Neural progenitor cell (in vitro differentiated cells): ENCODE data around the gene FAM83B. TPM values are rescaled to one million over a fixed set of nuclear protein-coding genes. Genes with fewer than 3 reads are reported as not detected.
A peak's percentile ranks its signal among the peaks of the same experiment; 100 is the strongest.

Source experiments
- DNase-seq: peaks from one replicate; pipeline ENCODE4 v3.0.0-alpha.2; 2016; ENCODE audit warnings: low spot score
- H2AFZ ChIP-seq: fragments of 200-600 bp; sonication (generic); replicated peaks from 2 replicates; pipeline ENCODE4 v1.6.1; 2016; ENCODE audit warnings: antibody characterized with exemption
- H3F3A ChIP-seq: fragments of 200-600 bp; sonication (generic); 2 replicates; pipeline ENCODE4 v1.6.1; 2016; ENCODE audit warnings: antibody characterized with exemption, low read depth
- H3K27ac ChIP-seq: fragments of 200-600 bp; sonication (generic); 2 replicates; pipeline ENCODE4 v1.5.1; 2016; ENCODE audit warnings: mild to moderate bottlenecking
- H3K27me3 ChIP-seq: fragments of 200-600 bp; sonication (generic); 2 replicates; pipeline ENCODE4 v1.6.1; 2016; ENCODE audit warnings: mild to moderate bottlenecking, moderate library complexity
- H3K36me3 ChIP-seq: fragments of 200-600 bp; sonication (generic); 2 replicates; pipeline ENCODE4 v1.5.1; 2016
- H3K4me1 ChIP-seq: fragments of 200-600 bp; sonication (generic); 2 replicates; pipeline ENCODE4 v1.6.1; 2016; ENCODE audit warnings: mixed run types
- H3K4me2 ChIP-seq: fragments of 200-600 bp; sonication (generic); 2 replicates; pipeline ENCODE4 v1.6.1; 2016
- H3K4me3 ChIP-seq: fragments of 200-600 bp; sonication (generic); 2 replicates; pipeline ENCODE4 v1.5.1; 2016
- H3K79me2 ChIP-seq: fragments of 200-600 bp; sonication (generic); 2 replicates; pipeline ENCODE4 v1.6.1; 2016; ENCODE audit warnings: low read depth
- H3K9ac ChIP-seq: fragments of 200-600 bp; sonication (generic); 2 replicates; pipeline ENCODE4 v1.6.1; 2016
- H3K9me3 ChIP-seq: fragments of 200-600 bp; sonication (generic); 2 replicates; pipeline ENCODE4 v1.5.1; 2016; ENCODE audit warnings: low read depth
- H4K20me1 ChIP-seq: fragments of 200-600 bp; sonication (generic); 2 replicates; pipeline ENCODE4 v1.6.1; 2016; ENCODE audit warnings: low read depth
- H3K27ac Mint-ChIP-seq: 3 replicates; pipeline ENCODE4 v1.8.0; 2021; ENCODE audit warnings: mixed read lengths
- H3K27me3 Mint-ChIP-seq: 2 replicates; pipeline ENCODE4 v1.8.0; 2022; ENCODE audit warnings: low read depth, mild to moderate bottlenecking, inconsistent platforms, moderate library complexity, mixed read lengths; ENCODE audit not compliant: insufficient read depth
- H3K36me3 Mint-ChIP-seq: 3 replicates; pipeline ENCODE4 v1.8.0; 2021; ENCODE audit warnings: mixed read lengths
- H3K4me1 Mint-ChIP-seq: 3 replicates; pipeline ENCODE4 v1.8.0; 2021; ENCODE audit warnings: mixed read lengths
- H3K4me3 Mint-ChIP-seq: 3 replicates; pipeline ENCODE4 v1.8.0; 2021; ENCODE audit warnings: mild to moderate bottlenecking, moderate library complexity, mixed read lengths
- H3K9me3 Mint-ChIP-seq: 3 replicates; pipeline ENCODE4 v1.8.0; 2020; ENCODE audit warnings: mixed read lengths
- CTCF ChIP-seq: fragments of 200-600 bp; sonication (generic); IDR thresholded peaks from 2 replicates; pipeline ENCODE4 v1.5.1; 2017; ENCODE audit warnings: antibody characterized with exemption, mild to moderate bottlenecking
- EZH2 ChIP-seq: fragments of 200-600 bp; sonication (generic); IDR thresholded peaks from 2 replicates; pipeline ENCODE4 v1.6.1; 2017; ENCODE audit warnings: antibody characterized with exemption, mild to moderate bottlenecking, moderate library complexity
- EZH2phosphoT487 ChIP-seq: fragments of 200-600 bp; sonication (generic); IDR thresholded peaks from 2 replicates; pipeline ENCODE4 v1.6.1; 2017; ENCODE audit warnings: antibody characterized with exemption
- total RNA-seq: library from RNA; depleted of rRNA; stranded (reverse); fragments of >200 nt; gene quantifications from 2 replicates; pipeline ENCODE4 v1.2.3, GENCODE V29; 2015; ENCODE audit warnings: low replicate concordance

Gene FAM83B
- total RNA-seq, 1 donor from 2014 or later, result 5.3 TPM

DNA sequence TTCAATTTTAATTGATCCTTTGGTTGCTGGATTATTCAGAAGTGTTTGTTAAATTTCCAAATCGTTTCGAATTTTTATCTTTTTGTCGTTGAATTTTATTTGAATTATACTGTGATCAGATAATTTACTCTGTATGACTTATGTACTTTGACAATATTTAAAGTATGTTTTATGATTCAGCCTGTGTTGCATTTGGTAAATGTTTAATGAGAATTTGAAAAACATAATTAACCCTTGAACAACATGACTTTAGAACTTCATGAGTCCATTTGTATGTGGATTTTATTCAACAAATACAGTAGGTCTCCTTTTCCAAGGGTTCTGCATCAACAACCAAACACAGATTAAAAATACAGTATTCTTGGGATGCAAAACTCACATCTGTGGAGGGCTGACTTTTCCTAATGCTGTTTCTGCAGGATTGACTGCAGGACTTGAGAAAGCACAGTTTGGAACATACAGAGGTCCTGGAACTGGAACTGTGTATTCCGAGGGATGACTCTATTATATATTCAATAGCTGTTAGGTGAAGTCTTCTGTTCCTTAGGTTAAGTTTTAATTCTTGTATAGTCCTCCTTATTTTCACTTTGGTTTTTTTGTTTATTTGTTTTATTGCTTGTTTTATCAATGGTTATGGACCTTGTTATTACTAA is 40.5 kb downstream of the FAM83B start:
- Mint-ChIP-seq H3K36me3 (no peaks in the 10 kb centered on the region), H3K9me3 (no peaks in the 10 kb centered on the region), H3K4me3 (no peak overlapping the region), H3K27me3 (no peaks in the 10 kb centered on the region), H3K27ac (no peak overlapping the region), H3K4me1 (no peaks in the 10 kb centered on the region)
- Histone ChIP-seq H3K4me1 (no peaks in the 10 kb centered on the region), H3K27me3 (no peaks in the 10 kb centered on the region), H3K4me2 (no peak overlapping the region), H3K4me3 (no peak overlapping the region), H3F3A (no peaks in the 10 kb centered on the region), H4K20me1 (no peaks in the 10 kb centered on the region), H2AFZ (no peak overlapping the region), H3K27ac (no peak overlapping the region), H3K9me3 (no peaks in the 10 kb centered on the region), H3K36me3 (no peaks in the 10 kb centered on the region), H3K79me2 (no peaks in the 10 kb centered on the region), H3K9ac (no peak overlapping the region)
- TF ChIP-seq EZH2phosphoT487 (no peak), EZH2 (no peak), CTCF (no peak)
- no peak for DNase-seq

DNA sequence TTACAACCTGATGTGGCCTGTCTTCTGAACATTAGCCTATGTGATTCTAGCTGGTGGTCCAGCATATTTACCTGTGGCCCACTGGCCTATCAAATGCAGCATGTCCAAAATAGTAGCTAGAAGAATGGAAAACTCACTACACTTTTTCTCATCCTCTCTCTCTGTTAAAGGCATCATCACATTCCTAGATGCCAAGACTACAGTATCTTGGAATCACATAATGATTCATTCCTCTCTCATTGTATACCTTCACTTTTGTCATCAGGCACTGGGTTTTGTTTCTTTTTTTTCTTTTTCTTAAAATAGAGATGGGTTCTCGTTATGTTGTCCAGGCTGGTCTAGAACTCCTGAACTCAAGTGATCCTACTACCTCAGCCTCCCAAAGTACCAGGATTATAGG is 45.0 kb downstream of the FAM83B start:
- no peaks in the 10 kb centered on the region for H3K79me2 ChIP-seq
- H3K27me3 Mint-ChIP-seq, result no peaks in the 10 kb centered on the region
- no peaks in the 10 kb centered on the region for H3K27me3 ChIP-seq
- H3K27ac Mint-ChIP-seq, result no peak overlapping the region
- H4K20me1 ChIP-seq, result no peaks in the 10 kb centered on the region
- no peak overlapping the region for H3K9ac ChIP-seq
- DNase-seq, result no peak
- H2AFZ ChIP-seq, result no peak overlapping the region
- no peak overlapping the region for H3K4me3 Mint-ChIP-seq
- H3K9me3 Mint-ChIP-seq, result no peaks in the 10 kb centered on the region
- H3K9me3 ChIP-seq, result no peaks in the 10 kb centered on the region
- TF ChIP-seq CTCF (no peak), EZH2phosphoT487 (no peak), EZH2 (no peak)
- H3K27ac ChIP-seq, result no peak overlapping the region
- H3K4me1 Mint-ChIP-seq, result no peaks in the 10 kb centered on the region
- no peaks in the 10 kb centered on the region for H3K36me3 ChIP-seq
- H3K4me3 ChIP-seq, result no peak overlapping the region
- H3K36me3 Mint-ChIP-seq, result no peaks in the 10 kb centered on the region
- no peaks in the 10 kb centered on the region for H3K4me1 ChIP-seq
- H3F3A ChIP-seq, result no peaks in the 10 kb centered on the region
- H3K4me2 ChIP-seq, result no peak overlapping the region

DNA sequence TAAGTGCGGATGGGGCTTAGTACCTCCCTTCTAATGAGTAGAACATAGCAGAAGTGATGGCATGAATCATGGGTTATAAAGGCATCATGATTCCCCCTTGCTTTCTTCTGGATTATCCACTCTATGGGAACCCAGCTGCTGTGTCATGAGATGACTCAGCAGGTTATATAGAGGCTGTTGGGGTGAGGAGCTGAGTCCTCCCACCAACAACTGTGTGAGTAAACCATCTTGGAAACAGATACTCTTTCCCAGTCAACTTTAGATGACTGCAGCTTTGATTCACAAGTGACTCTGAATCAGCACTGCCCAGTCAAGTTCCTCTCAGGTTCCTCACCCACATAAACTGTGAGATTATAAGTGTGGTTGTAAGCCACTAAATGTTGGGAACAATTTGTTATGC is 46.3 kb downstream of the FAM83B start:
- no peaks in the 10 kb centered on the region for H3K4me1 Mint-ChIP-seq
- no peak overlapping the region for H3K4me3 Mint-ChIP-seq

More for the DNA sequence above, 46.3 kb downstream of the FAM83B start:
- Mint-ChIP-seq H3K27ac (no peak overlapping the region), H3K9me3 (no peaks in the 10 kb centered on the region), H3K36me3 (no peaks in the 10 kb centered on the region), H3K27me3 (no peaks in the 10 kb centered on the region)
- Histone ChIP-seq H3K79me2 (no peaks in the 10 kb centered on the region), H4K20me1 (no peaks in the 10 kb centered on the region), H3K9ac (no peak overlapping the region), H3K27me3 (no peaks in the 10 kb centered on the region), H3K9me3 (no peaks in the 10 kb centered on the region), H3K4me3 (no peak overlapping the region), H3K4me1 (no peaks in the 10 kb centered on the region), H3K27ac (no peak overlapping the region), H3K4me2 (no peak overlapping the region), H3K36me3 (no peaks in the 10 kb centered on the region), H2AFZ (no peak overlapping the region), H3F3A (no peaks in the 10 kb centered on the region)
- DNase-seq, result peak; percentile 4
- TF ChIP-seq CTCF, result no peak
